Testis (tissue), 3 donors: Measurements from ENCODE around the gene UPK3A. TPM values are rescaled to one million over a fixed set of nuclear protein-coding genes. Genes with fewer than 3 reads are reported as not detected.

ENCODE experiments used
- DNase-seq: peaks from one replicate; pipeline ENCODE4 v3.0.0-alpha.2; 2019
- H3K27ac ChIP-seq, 2 donors: fragments of 200-600 bp; sonication (generic); one replicate each; pipeline ENCODE4 v1.5.1; 2019
- H3K27me3 ChIP-seq: fragments of 200-600 bp; sonication (generic); one replicate; pipeline ENCODE4 v1.5.1; 2019
- H3K36me3 ChIP-seq: fragments of 200-600 bp; sonication (generic); one replicate; pipeline ENCODE4 v1.5.1; 2017; ENCODE audit warnings: low read depth; ENCODE audit errors: missing control alignments
- H3K4me1 ChIP-seq: fragments of 200-600 bp; sonication (generic); one replicate; pipeline ENCODE4 v1.5.1; 2019
- H3K4me3 ChIP-seq, 2 donors: fragments of 200-600 bp; sonication (generic); one replicate each; pipeline ENCODE4 v1.5.1; 2017 to 2019
- H3K9me3 ChIP-seq: fragments of 200-600 bp; sonication (generic); one replicate; pipeline ENCODE4 v1.5.1; 2017
- CTCF ChIP-seq, 3 experiments: fragments of 450-650 bp in 2 of 3; fragments of 200-600 bp in 1 of 3; sonication (generic) in 1 of 3; IDR thresholded peaks; one replicate each; pipeline ENCODE4 v1.5.1; 2016 to 2019; ENCODE audit warnings: antibody characterized with exemption in 3 of 3, mild to moderate bottlenecking in 2 of 3, moderate library complexity in 1 of 3
- POLR2A ChIP-seq: fragments of 450-650 bp; IDR thresholded peaks from one replicate; pipeline ENCODE4 v1.6.1; 2017; ENCODE audit warnings: antibody characterized with exemption, mild to moderate bottlenecking, moderate library complexity
- WGBS, 2 donors: methylation state at CpG; one replicate each; pipeline ENCODE4 v1.1.5; 2018; 5-methylcytosine and 5-hydroxymethylcytosine counted together
- intact Hi-C: fragments of 100-400 bp; cut with DNase I; formaldehyde crosslinking; loops from one replicate; pipeline ENCODE4 v1.15.1; 2023; ENCODE audit warnings: low total_unique reads
- polyA plus RNA-seq: library from polyadenylated mRNA; stranded (reverse); fragments of 350-450 nt; fragmentation: Illumina TruSeq; extraction: RNeasy Lipid Tissue Mini Kit (QIAGEN cat#74804); gene quantifications from one replicate; pipeline ENCODE4 v1.2.3, GENCODE V29; 2014; ENCODE audit warnings: low read depth, low replicate concordance; ENCODE audit not compliant: insufficient read depth
- total RNA-seq, 2 donors: library from RNA; depleted of rRNA; stranded (reverse); fragments of >200 nt; gene quantifications; one replicate each; pipeline ENCODE4 v1.2.3, GENCODE V29; 2016

UPK3A gene
- total and polyA plus RNA-seq, 3 donors from 2014 or later: not detected

- intact Hi-C loops: no loop called here
- no peak for DNase-seq
- H3K4me1 ChIP-seq: peaks cover 5% of the 10 kb centered on the region
- no peak overlapping the region for H3K27ac ChIP-seq
- no peak overlapping the region for H3K4me3 ChIP-seq
- H3K27me3 ChIP-seq: no peaks in the 10 kb centered on the region
- H3K36me3 ChIP-seq: no peaks in the 10 kb centered on the region
- TF ChIP-seq POLR2A (no peak), CTCF (IDR thresholded peaks at IDR 0.05) (no peak)
- no peaks in the 10 kb centered on the region for H3K9me3 ChIP-seq
- WGBS, 2 donors: 88 to 90% methylated on average over 5 to 13 of the region's 13 CpGs
Measured at GRCh38 chr22:45262195-45262930, 22.4 kb upstream of the UPK3A start.

- H3K36me3 ChIP-seq: no peaks in the 10 kb centered on the region
- no peaks in the 10 kb centered on the region for H3K27me3 ChIP-seq
- DNase-seq: no peak
- H3K9me3 ChIP-seq: no peaks in the 10 kb centered on the region
- H3K27ac ChIP-seq: no peak overlapping the region
- no peak overlapping the region for H3K4me3 ChIP-seq
- peaks cover 6% of the 10 kb centered on the region for H3K4me1 ChIP-seq
- 81 to 90% methylated on average over 2 to 9 of the region's 14 CpGs for whole genome bisulfite sequencing, 2 donors
- TF ChIP-seq POLR2A (no peak), CTCF (IDR thresholded peaks at IDR 0.05) (no peak)
- intact Hi-C loops: no loop called here
Measured at GRCh38 chr22:45262931-45263462, 21.8 kb upstream of the UPK3A start.

- peak; percentile 87 for DNase-seq
- no peak overlapping the region for H3K27ac ChIP-seq
- no peaks in the 10 kb centered on the region for H3K36me3 ChIP-seq
- TF ChIP-seq CTCF (IDR thresholded peaks at IDR 0.05) (peak; percentile 66 to 90 (median 74)), POLR2A (no peak)
- 45 to 58% methylated on average over 17 of the region's 17 CpGs for WGBS, 2 donors
- intact Hi-C loops: no loop called here
- no peaks in the 10 kb centered on the region for H3K27me3 ChIP-seq
- H3K4me3 ChIP-seq: no peak overlapping the region
- peaks cover 8% of the 10 kb centered on the region for H3K4me1 ChIP-seq
- no peaks in the 10 kb centered on the region for H3K9me3 ChIP-seq
Measured at GRCh38 chr22:45263463-45264269, 21.1 kb upstream of the UPK3A start.

GRCh38 chr22:45265535-45265934, 19.2 kb upstream of the UPK3A start:
- Histone ChIP-seq H3K4me1 (peaks cover 13% of the 10 kb centered on the region), H3K9me3 (no peaks in the 10 kb centered on the region), H3K36me3 (no peaks in the 10 kb centered on the region), H3K27ac (no peak overlapping the region), H3K4me3 (no peak overlapping the region), H3K27me3 (no peaks in the 10 kb centered on the region)
- no peak for DNase-seq
- TF ChIP-seq POLR2A: no peak
- no peak for TF ChIP-seq CTCF (IDR thresholded peaks at IDR 0.05)
- intact Hi-C loops: loop anchor here (5.0 kb wide), 1 partner anchor 172 kb away; no protein-coding TSS in a partner anchor
- 86 to 88% methylated on average over 7 of the region's 7 CpGs for WGBS, 2 donors
